Measurements from ENCODE around the gene ARMC5. TPM values are rescaled to one million over a fixed set of nuclear protein-coding genes. Genes with fewer than 3 reads are reported as not detected.

ARMC5 gene
- total and polyA plus RNA-seq, 9 of the 15 experiments (the other 6 are each of a cell fraction or from before 2014, with no cell fraction given): 0.11 to 13.5 (median 2.1) TPM

DNA sequence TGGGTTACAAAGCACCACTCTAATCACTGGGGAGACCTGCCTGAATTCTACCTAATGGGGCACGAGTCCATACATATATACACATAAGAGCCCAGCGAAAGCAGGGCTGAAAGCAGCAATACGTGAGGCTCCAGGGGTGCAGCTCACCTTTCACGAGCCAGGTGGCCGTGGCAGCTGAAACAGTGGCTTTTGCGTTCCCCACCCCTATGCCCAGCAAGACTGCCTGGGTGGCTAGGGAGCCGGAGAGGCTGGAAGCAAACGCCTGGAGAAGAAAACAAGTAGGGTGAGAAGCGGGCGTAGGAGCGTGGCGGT lies 48.3 kb downstream of the ARMC5 start:
- ATAC-seq: peak; percentile 7; the same call in 2 of the 3 replicates
- CTCF ChIA-PET (ENCODE audit: low intra/inter-chr PET ratio): no interaction called here
- TF ChIP-seq BRD9 (IDR thresholded peaks at IDR 0.05; ENCODE audit: low read depth, partially characterized antibody) (no peak), RCOR1 (IDR thresholded peaks at IDR 0.05; ENCODE audit: borderline replicate concordance in 1 of 2, low read depth in 2 of 2, low read length in 2 of 2) (no peak), ZNF644 (tag; IDR thresholded peaks at IDR 0.05; ENCODE audit: low read depth) (no peak), DDX20 (tag; IDR thresholded peaks at IDR 0.05; ENCODE audit: low read depth) (no peak), SNIP1 (IDR thresholded peaks at IDR 0.05; ENCODE audit: low read depth) (no peak), ZNF507 (tag; conservative IDR thresholded peaks at IDR 0.05) (no peak), CBFA2T3 (IDR thresholded peaks at IDR 0.05) (no peak), HDAC8 (tag; IDR thresholded peaks at IDR 0.05) (no peak), TCF7 (IDR thresholded peaks at IDR 0.05; ENCODE audit: borderline replicate concordance) (no peak), NFIX (CRISPR knock-in tag; IDR thresholded peaks at IDR 0.05; ENCODE audit: low read depth) (no peak), ZNF408 (CRISPR knock-in tag; IDR thresholded peaks at IDR 0.05; ENCODE audit: low read depth) (no peak), REST (IDR thresholded peaks at IDR 0.05; ENCODE audit: borderline replicate concordance) (no peak), REST (CRISPR knock-in tag; IDR thresholded peaks at IDR 0.05; ENCODE audit: low read depth) (no peak)
- TF ChIP-seq, protein P1, sequence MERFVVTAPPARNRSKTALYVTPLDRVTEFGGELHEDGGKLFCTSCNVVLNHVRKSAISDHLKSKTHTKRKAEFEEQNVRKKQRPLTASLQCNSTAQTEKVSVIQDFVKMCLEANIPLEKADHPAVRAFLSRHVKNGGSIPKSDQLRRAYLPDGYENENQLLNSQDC (CRISPR knock-in tag; IDR thresholded peaks at IDR 0.05): no peak
- TF ChIP-seq, protein P2, sequence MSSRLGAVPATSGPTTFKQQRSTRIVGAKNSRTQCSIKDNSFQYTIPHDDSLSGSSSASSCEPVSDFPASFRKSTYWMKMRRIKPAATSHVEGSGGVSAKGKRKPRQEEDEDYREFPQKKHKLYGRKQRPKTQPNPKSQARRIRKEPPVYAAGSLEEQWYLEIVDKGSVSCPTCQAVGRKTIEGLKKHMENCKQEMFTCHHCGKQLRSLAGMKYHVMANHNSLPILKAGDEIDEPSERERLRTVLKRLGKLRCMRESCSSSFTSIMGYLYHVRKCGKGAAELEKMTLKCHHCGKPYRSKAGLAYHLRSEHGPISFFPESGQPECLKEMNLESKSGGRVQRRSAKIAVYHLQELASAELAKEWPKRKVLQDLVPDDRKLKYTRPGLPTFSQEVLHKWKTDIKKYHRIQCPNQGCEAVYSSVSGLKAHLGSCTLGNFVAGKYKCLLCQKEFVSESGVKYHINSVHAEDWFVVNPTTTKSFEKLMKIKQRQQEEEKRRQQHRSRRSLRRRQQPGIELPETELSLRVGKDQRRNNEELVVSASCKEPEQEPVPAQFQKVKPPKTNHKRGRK (tag; IDR thresholded peaks at IDR 0.05): no peak

More for the DNA sequence above, 48.3 kb downstream of the ARMC5 start:
- BruUV-seq (replicated peaks): no TSS peak
- DNase-seq (ENCODE audit: extremely low read depth in 1 of 4, low spot score in 3 of 4): no peak
- H3K36me3 ChIP-seq (ENCODE audit: control insufficient read depth, insufficient read depth, low read length): peaks cover 27% of the 10 kb centered on the region
- no peaks in the 10 kb centered on the region for H3K9me1 ChIP-seq (ENCODE audit: control insufficient read depth, insufficient read depth, low read length)
- intact Hi-C loops (cut with micrococcal nuclease) (loop anchor here (5.0 kb wide), 1 partner anchor 50 kb away; the partner anchor contains the start of gene ARMC5), in situ Hi-C loops (cut with MboI) (no loop called here)
- H3K4me1 ChIP-seq (replicated peaks in 1 of 2; ENCODE audit: control insufficient read depth in 2 of 2, insufficient read depth in 2 of 2, low read length in 2 of 2): peaks cover 10 to 24% of the 10 kb centered on the region in 2 experiments; a peak in 4 of 5 replicates
- 0% methylated on average over 10 of the region's 12 CpGs for WGBS (ENCODE audit: insufficient coverage, low coverage, missing lambda C conversion rate)
- POLR2A ChIA-PET: interaction anchor here (0.6 to 3.9 kb wide), 17 partner anchors 8 to 366 kb away, joined by 3 to 29 read pairs (median 7); partner anchors contain the start of genes AHSP, ARMC5 and ZNF267
- peak overlapping the region; percentile 89 for H3K4me2 ChIP-seq (ENCODE audit: insufficient read depth, low read length)
- peaks cover 3% of the 10 kb centered on the region; the same call in 1 of the 2 replicates for H3K9me3 ChIP-seq (replicated peaks; ENCODE audit: control insufficient read depth, insufficient read depth, low read depth, low read length)
- H3K9ac ChIP-seq (ENCODE audit: insufficient read depth in 1 of 2, low read depth in 2 of 2, low read length in 2 of 2): peak overlapping the region; percentile 97 to 100
- no peaks in the 10 kb centered on the region for H4K20me1 ChIP-seq (replicated peaks; ENCODE audit: control insufficient read depth, insufficient read depth, low read length)
- H3K79me2 ChIP-seq (ENCODE audit: control insufficient read depth, insufficient read depth, low read length): peaks cover 35% of the 10 kb centered on the region
- H2AFZ ChIP-seq (ENCODE audit: low read depth, low read length): peak overlapping the region; percentile 71; the same call in 1 of the 2 replicates
- H3K27me3 ChIP-seq (ENCODE audit: control insufficient read depth in 2 of 2, insufficient read depth in 2 of 2, low read length in 2 of 2): no peaks in the 10 kb centered on the region
- peak overlapping the region; percentile 79 for H3K4me3 ChIP-seq
- FAIRE-seq: no peak
- H3K27ac ChIP-seq (ENCODE audit: extremely low read depth, low read depth, low read length): peak overlapping the region; percentile 92
